ENCODE results near the gene LAMC2.

The LAMC2 gene

DNA sequence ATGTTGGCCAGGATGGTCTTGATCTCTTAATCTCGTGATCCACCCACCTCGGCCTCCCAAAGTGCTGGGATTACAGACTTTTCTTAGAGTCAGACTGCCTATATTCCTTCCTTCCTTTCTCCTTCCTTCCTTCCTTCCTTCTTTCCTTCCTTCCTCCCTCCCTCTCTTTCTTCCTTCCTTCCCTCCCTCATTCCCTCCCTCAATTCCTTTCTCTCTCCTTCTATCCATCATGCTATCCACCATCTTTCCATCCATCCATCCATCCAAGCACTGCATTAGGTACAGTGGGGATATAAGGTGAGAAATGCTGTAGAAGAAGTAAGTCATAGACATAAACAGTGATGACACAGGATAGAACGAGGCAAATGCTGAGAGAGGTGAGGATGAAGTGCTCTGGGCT lies 13.2 kb downstream of the LAMC2 start:
- TF ChIP-seq FOXP2 (optimal IDR thresholded peaks at IDR 0.05; ENCODE audit: borderline replicate concordance, extremely low read depth, extremely low read length, insufficient read depth) (no peak), POLR2AphosphoS5 (IDR thresholded peaks at IDR 0.05; ENCODE audit: low read depth, low read length) (no peak), SIN3A (IDR thresholded peaks at IDR 0.05; ENCODE audit: borderline replicate concordance, insufficient read depth, low read length) (no peak), REST (IDR thresholded peaks at IDR 0.05; ENCODE audit: insufficient read depth in 1 of 2, low read depth in 2 of 2, low read length in 2 of 2) (no peak), TAF1 (IDR thresholded peaks at IDR 0.05; ENCODE audit: borderline replicate concordance, insufficient read depth, low read length) (no peak)

DNA sequence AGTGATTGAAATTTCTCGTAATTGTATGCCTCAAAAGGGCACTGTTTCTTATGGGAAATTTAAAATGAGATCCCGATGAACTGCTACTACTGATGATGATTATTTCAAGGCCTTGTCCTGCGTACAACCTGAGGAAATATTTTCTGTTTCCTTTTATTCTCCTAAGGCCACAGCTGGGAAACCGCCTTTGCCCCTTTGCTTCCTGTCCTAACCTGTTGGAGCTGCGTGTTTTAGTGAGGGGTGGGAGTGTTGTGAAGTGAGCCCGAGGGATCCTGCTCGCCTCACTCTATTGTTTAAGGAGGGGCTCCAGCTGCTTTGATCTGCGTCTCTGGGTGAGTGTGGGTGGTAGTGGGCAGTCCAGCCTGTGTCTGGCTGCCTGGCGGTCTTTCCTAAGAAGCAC lies 14.4 kb downstream of the LAMC2 start:
- TF ChIP-seq TAF1 (IDR thresholded peaks at IDR 0.05; ENCODE audit: borderline replicate concordance, insufficient read depth, low read length) (no peak), REST (IDR thresholded peaks at IDR 0.05; ENCODE audit: insufficient read depth in 1 of 2, low read depth in 2 of 2, low read length in 2 of 2) (no peak), SIN3A (IDR thresholded peaks at IDR 0.05; ENCODE audit: borderline replicate concordance, insufficient read depth, low read length) (no peak), FOXP2 (optimal IDR thresholded peaks at IDR 0.05; ENCODE audit: borderline replicate concordance, extremely low read depth, extremely low read length, insufficient read depth) (no peak), POLR2AphosphoS5 (IDR thresholded peaks at IDR 0.05; ENCODE audit: low read depth, low read length) (no peak)

- TF ChIP-seq POLR2AphosphoS5 (IDR thresholded peaks at IDR 0.05; ENCODE audit: low read depth, low read length) (no peak), TAF1 (IDR thresholded peaks at IDR 0.05; ENCODE audit: borderline replicate concordance, insufficient read depth, low read length) (no peak), FOXP2 (optimal IDR thresholded peaks at IDR 0.05; ENCODE audit: borderline replicate concordance, extremely low read depth, extremely low read length, insufficient read depth) (no peak), REST (IDR thresholded peaks at IDR 0.05; ENCODE audit: insufficient read depth in 1 of 2, low read depth in 2 of 2, low read length in 2 of 2) (no peak), SIN3A (IDR thresholded peaks at IDR 0.05; ENCODE audit: borderline replicate concordance, insufficient read depth, low read length) (no peak)
Measured at GRCh38 chr1:183203094-183203493, 17.0 kb downstream of the LAMC2 start.

- TF ChIP-seq TAF1 (IDR thresholded peaks at IDR 0.05; ENCODE audit: borderline replicate concordance, insufficient read depth, low read length) (no peak), POLR2AphosphoS5 (IDR thresholded peaks at IDR 0.05; ENCODE audit: low read depth, low read length) (no peak), REST (IDR thresholded peaks at IDR 0.05; ENCODE audit: insufficient read depth in 1 of 2, low read depth in 2 of 2, low read length in 2 of 2) (no peak), SIN3A (IDR thresholded peaks at IDR 0.05; ENCODE audit: borderline replicate concordance, insufficient read depth, low read length) (no peak), FOXP2 (optimal IDR thresholded peaks at IDR 0.05; ENCODE audit: borderline replicate concordance, extremely low read depth, extremely low read length, insufficient read depth) (no peak)
Measured at GRCh38 chr1:183205196-183205781, 19.2 kb downstream of the LAMC2 start.

Data from PFSK-1 (cell line).